Measurements from ENCODE around the gene COL4A4.

DNA sequence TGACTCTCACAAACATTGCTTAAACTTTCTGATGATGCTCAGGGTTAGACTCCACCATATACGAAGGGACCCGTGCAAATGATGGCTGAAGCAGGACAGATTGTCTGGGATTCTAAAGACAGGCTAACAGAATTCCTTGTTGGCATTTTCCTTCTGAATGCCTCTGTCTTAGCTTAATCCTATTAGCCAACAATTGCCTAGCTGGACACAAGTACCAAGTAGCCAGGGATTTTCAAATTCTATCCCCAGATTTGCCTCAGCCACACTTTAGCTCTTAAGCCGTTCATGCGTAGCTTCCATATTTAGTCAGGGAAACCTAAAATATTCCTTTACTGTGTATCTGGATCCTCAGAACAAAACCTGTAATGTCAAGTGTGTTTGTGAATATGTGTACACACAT lies 40.4 kb upstream of the COL4A4 start:
- no peak for TF ChIP-seq MEIS1 (CRISPR knock-in tag; IDR thresholded peaks at IDR 0.05; ENCODE audit: borderline replicate concordance)
- TF ChIP-seq ZNF792 (tag by site-specific recombination; IDR thresholded peaks at IDR 0.05): no peak
- no peak for TF ChIP-seq ZSCAN23 (tag by site-specific recombination; IDR thresholded peaks at IDR 0.05)
- no peak for TF ChIP-seq ZNF658 (tag by site-specific recombination; IDR thresholded peaks at IDR 0.05)
- TF ChIP-seq, protein P1, sequence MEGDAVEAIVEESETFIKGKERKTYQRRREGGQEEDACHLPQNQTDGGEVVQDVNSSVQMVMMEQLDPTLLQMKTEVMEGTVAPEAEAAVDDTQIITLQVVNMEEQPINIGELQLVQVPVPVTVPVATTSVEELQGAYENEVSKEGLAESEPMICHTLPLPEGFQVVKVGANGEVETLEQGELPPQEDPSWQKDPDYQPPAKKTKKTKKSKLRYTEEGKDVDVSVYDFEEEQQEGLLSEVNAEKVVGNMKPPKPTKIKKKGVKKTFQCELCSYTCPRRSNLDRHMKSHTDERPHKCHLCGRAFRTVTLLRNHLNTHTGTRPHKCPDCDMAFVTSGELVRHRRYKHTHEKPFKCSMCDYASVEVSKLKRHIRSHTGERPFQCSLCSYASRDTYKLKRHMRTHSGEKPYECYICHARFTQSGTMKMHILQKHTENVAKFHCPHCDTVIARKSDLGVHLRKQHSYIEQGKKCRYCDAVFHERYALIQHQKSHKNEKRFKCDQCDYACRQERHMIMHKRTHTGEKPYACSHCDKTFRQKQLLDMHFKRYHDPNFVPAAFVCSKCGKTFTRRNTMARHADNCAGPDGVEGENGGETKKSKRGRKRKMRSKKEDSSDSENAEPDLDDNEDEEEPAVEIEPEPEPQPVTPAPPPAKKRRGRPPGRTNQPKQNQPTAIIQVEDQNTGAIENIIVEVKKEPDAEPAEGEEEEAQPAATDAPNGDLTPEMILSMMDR (tag by site-specific recombination; IDR thresholded peaks at IDR 0.05): no peak
- TF ChIP-seq ZNF549 (tag by site-specific recombination; IDR thresholded peaks at IDR 0.05): no peak

Measured in HEK293 (cell line).